Stimulated activated CD8-positive, alpha-beta memory T cell treated with anti-CD3 and anti-CD28 coated beads, Interleukin-4, amount 100 ng/mL, for 4 hours (primary cell): ENCODE data around the gene MPV17L2.
A peak's percentile ranks its signal among the peaks of the same experiment; 100 is the strongest.

ENCODE experiments used
- DNase-seq, 2 donors: peaks; one replicate each; pipeline ENCODE4 v3.0.0-alpha.2; 2020; ENCODE audit warnings: low read depth in 2 of 2, low spot score in 1 of 2

The MPV17L2 gene

DNA sequence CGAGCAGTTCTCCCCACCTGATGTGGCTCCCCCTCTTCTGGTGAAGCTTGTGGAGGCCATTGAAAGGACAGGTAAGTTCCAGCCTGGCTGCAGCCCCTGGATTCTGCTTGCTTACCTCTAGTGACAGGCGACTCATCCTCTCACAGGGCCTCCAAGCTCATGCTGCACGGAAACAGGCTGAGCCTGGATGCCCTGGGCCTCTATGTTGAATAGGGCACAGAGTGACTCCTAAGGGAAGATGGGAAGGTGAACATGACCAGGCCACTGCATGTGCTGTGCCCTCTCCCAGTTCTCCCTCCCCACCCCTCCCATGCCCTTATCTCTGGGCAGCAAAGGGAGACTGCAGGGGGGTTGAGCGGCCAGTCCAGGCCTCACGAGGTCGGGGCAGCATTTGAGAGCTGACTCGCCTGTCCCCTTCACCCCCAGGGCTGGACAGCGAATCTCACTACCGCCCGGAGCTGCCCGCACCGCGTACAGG is 32.5 kb upstream of the MPV17L2 start:
- DNase-seq = no peak

DNA sequence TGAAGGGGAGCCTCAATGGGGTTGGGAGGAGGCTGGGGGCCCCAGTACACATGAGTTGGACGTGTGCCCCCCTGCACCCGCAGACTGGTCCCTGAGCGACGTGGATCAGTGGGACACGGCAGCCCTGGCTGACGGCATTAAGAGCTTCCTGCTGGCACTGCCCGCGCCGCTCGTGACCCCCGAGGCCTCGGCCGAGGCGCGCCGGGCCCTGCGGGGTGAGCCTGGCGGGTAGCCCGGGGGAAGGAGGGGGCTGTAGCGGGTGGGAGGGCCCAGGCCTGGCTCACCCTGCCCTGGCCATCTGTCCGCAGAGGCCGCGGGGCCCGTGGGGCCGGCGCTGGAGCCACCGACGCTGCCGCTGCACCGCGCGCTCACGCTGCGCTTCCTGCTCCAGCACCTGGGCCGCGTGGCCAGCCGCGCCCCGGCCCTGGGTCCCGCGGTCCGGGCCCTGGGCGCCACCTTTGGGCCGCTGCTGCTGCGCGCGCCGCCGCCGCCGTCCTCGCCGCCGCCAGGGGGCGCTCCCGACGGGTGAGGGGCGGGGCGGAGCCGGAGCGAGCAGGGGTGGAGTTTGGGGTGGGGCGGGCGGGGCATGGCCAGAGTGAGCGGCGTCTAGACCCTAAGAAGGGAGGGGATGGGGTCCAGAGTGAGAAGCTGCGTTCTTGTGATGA is 31.9 kb upstream of the MPV17L2 start:
- DNase-seq = peak; percentile 41 to 50

- no peak for DNase-seq
Observed at GRCh38 chr19:18161636-18162002, 31.4 kb upstream of the MPV17L2 start.

DNA sequence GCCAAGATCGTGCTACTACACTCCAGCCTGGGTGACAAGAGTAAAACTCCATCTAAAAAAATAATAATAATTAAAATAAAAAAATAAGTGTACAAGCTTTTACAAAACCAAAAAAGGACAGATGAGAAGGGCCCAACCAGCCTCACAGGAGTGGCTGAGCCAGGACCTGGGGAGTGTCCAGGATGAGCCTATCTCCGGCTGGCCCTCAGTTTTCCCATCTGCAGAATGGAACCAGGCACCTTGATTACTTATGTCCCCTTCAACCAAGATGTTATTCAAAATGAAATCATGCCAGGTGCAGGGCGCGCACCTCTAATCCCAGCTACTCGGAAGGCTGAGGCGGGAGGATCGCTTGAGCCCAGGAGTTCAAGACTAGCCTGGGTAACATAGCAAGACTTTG is 28.9 kb upstream of the MPV17L2 start:
- DNase-seq = no peak

GRCh38 chr19:18165794-18166544 is 27.0 kb upstream of the MPV17L2 start:
- DNase-seq = no peak

DNA sequence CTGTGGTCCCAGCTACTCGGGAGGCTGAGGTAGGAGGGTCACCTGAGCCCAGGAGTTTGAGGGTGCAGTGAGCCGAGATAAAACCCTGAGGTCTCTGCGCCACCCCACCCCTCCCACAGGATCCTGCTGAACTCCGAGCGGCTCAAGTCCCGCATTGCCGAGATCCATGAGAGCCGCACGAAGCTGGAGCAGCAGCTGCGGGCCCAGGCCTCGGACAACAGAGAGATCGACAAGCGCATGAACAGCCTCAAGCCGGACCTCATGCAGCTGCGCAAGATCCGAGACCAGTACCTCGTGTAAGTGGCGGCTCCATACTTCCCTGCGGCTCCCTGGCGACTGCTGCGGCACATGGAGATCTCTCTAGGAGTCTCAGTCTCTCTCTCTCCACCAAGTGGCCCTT is 26.0 kb upstream of the MPV17L2 start:
- DNase-seq = no peak

DNA sequence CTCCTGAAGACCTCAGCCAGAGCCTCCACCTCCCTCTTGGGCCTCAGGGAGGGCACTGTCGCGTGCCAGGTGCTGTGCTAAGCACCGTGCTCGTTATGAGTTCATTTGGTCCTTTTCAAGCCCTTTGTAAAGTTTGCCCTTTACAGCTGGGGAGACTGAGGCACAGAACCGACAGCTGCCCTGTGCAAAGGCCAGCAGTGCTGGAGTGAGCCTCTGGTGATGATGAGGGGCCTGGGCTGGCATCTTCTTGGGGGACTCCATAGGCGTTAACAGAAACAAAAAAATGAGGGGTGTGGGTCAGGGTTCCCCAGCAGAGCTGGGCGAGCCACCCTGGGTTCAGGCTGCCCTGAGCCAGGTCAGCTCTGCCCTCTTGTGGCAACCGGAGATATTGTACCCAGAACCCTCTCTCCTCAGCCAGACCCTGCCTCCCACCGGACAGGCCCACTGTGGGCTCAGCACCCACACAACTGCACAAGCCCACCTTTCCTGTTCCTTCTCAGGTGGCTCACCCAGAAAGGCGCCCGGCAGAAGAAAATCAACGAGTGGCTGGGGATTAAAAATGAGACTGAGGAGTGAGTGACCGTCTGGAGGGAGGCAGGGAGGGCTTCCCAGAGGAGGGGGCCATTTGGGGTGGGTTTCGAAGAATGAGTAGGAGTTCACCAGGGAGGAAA is 24.9 kb upstream of the MPV17L2 start:
- peak in 1 of 2 donors; percentile 43 for DNase-seq

GRCh38 chr19:18168673-18169381 is 24.2 kb upstream of the MPV17L2 start:
- no peak for DNase-seq

- DNase-seq = no peak
Observed at GRCh38 chr19:18170714-18171255, 22.2 kb upstream of the MPV17L2 start.

- DNase-seq = no peak
Observed at GRCh38 chr19:18171605-18172327, 21.3 kb upstream of the MPV17L2 start.

GRCh38 chr19:18172331-18173053 is 20.5 kb upstream of the MPV17L2 start:
- no peak for DNase-seq

- DNase-seq = no peak
Observed at GRCh38 chr19:18173054-18173571, 19.9 kb upstream of the MPV17L2 start.

DNA sequence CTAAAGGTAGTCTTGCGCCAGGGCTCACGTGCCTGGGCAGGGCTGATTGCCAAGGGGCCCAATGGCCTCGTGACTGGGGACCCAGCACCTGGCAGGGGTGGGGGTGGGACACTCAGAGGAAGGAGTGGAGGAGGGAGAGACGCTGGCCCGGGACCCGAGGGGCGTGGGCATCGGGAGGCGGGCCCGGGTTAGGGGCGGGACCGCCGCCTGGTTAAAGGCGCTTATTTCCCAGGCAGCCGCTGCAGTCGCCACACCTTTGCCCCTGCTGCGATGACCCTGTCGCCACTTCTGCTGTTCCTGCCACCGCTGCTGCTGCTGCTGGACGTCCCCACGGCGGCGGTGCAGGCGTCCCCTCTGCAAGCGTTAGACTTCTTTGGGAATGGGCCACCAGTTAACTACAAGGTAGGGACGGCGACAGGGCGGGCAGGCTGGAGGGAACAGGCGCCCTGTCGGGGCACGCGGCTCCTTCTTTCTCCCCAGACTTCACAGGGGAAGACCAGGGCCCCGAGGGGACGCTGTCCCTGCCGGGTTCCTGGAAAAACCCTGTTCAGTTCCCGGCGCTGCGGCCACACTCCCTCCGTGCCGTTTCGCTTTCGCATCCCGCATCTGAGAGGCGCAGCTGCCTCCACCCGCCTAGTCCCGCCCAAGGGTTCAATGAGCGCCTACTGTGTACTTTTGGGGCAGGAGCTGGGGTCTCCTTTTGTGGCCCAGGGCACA is 19.3 kb upstream of the MPV17L2 start, which contains the start of gene IFI30:
Gene IFI30 (plus strand): TSS at position 242 of the 717 bp plus-strand sequence. CDS start 29 bp downstream, at position 271.
- peak in 1 of 2 donors; percentile 28 for DNase-seq

DNA sequence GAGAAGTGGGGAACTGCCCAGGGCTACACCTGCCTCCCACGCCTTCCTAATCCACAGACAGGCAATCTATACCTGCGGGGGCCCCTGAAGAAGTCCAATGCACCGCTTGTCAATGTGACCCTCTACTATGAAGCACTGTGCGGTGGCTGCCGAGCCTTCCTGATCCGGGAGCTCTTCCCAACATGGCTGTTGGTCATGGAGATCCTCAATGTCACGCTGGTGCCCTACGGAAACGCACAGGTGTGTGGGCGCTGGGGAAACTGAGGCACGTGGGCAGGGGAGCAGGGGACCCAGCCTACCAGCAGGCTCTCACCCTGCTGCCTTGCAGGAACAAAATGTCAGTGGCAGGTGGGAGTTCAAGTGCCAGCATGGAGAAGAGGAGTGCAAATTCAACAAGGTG is 18.0 kb upstream of the MPV17L2 start:
- DNase-seq = no peak

DNA sequence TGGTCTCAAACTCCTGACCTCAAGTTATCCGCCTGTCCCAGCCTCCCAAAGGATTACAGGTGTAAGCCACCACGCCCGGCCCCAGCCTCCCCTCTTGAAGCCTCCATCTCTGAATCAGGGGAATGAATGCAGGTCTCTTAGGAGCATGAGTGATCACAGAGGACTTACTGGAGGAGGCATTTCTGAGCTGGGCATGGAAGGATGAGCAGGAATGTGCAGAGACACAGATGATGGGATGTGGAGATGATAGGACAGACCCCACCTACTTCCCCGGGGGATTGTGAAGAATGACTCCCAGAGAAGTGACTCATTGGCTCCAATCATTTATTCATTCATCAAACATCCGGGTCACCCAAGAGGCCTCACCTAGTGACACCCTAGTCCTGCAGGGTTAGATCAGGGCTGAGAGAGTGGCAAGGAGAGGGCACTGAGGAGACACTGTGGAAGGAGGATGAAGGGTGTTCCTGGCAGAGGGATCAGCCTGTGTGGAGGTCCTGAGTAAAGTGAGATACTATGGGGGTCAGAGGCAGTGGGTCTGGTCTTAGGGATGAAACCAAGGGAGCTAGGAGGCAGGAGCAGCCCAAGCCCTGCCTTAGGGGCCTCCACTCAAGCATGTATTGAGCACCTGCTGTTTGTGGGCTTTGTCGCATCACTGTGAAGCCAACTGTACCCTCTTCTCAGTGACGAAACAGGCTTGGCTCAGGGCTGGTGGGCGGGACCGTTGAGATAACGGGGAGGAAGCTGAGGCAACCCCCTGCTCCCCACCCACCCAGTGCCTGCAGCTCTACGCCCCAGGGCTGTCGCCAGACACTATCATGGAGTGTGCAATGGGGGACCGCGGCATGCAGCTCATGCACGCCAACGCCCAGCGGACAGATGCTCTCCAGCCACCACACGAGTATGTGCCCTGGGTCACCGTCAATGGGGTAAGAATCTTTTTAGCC is 16.4 kb upstream of the MPV17L2 start:
- DNase-seq = no peak

GRCh38 chr19:18179957-18180356 is 13.1 kb upstream of the MPV17L2 start:
- DNase-seq = no peak

- DNase-seq = no peak
Observed at GRCh38 chr19:18183529-18183928, 9.5 kb upstream of the MPV17L2 start.

GRCh38 chr19:18185538-18185937 is 7.5 kb upstream of the MPV17L2 start:
- no peak for DNase-seq
